GM21737 (cell line): ENCODE results near the gene RETN.
A peak's percentile ranks its signal among the peaks of the same experiment; 100 is the strongest.

Experiments used
- ATAC-seq: cut with Tn5 transposase; IDR thresholded peaks from one replicate; pipeline ENCODE4 v1.9.1; 2021; ENCODE audit warnings: mild to moderate bottlenecking, moderate library complexity; ENCODE audit not compliant: unreplicated experiment

The RETN gene, protein sequence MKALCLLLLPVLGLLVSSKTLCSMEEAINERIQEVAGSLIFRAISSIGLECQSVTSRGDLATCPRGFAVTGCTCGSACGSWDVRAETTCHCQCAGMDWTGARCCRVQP

GRCh38 chr19:7668842-7669241 is at the start of gene RETN:
TSS of gene RETN (plus strand) at chr19:7669049. CDS start at chr19:7669327, 278 bp downstream.
- no peak for ATAC-seq

GRCh38 chr19:7619671-7620441 is 49.0 kb upstream of the RETN start:
- no peak for ATAC-seq

- no peak for ATAC-seq
Measured at GRCh38 chr19:7620442-7621412, 48.1 kb upstream of the RETN start.

DNA sequence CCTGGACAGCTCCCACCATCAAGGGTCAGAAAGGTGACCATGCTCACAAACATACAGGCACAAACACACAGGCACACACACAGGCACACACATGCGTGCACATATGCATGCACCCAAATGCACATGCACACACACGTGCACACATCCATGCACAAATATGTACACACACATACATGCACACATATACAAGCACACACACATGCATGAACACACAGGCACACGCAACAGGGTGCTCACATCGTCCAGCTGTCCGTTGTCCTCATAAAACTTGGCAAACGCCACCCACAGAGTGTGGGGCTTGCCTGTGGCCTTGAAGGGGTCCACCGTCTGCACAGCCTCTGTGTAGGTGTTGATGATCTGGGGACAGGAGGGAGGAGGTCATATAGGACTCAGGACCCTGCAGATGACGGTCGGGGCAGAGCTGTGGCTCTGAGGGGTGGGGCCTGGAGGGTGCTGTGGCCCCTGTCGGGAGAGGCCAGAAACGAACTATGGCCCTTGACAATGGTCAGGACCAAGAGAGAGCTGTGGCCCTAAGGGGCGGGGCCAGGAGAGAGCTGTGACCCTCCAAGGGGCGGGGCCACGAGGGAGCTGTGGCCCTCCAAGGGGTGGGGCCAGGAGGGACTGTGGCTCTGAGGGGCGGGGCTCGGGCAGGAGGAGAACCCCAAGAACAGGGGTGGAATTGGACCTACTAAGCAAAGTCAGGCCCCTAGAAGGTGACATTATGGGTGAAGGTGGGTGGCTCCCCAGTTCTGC is 45.7 kb upstream of the RETN start:
- ATAC-seq: no peak

DNA sequence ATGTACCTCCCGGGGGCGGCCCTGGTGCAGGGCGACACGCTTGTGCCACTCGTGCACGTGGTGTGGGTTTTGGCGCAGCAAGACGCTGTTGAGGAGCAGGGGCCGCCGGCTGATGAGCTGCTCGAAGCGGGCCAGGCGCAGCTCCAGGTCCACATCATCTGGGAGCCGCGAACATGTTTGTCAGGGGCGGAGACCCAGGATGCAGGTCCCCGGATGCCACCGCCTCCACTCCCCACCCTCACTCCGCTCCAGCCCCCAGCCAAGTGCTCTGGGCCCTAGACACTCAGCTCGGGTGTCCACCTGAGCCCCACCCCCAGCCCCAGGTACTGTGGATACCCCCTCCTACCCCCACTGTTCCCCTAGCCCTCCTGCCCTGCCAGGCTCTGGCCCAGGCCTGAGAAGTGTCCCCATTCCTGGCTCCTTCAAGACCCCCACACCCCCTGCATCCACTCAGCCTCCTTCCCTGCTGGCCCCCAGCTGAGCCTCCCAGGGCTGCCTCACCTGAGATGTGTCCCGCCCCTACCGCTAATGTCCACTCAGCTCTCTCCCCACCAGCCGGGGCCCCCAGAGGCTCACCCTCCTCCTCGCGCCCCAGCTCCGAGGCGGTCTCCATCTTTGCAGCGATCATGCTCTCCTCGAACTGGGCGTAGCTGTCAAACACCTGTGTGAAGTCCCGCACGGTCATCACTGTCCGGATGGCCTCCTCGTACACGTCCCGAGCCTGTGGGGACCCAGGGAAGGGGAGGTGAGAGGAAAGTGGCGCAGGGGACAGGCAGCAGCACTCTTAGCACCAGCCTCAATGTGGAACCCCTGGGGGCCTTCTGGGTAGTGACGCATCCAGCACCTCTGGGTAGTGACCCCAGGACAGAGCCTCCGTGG is 44.9 kb upstream of the RETN start:
- no peak for ATAC-seq

DNA sequence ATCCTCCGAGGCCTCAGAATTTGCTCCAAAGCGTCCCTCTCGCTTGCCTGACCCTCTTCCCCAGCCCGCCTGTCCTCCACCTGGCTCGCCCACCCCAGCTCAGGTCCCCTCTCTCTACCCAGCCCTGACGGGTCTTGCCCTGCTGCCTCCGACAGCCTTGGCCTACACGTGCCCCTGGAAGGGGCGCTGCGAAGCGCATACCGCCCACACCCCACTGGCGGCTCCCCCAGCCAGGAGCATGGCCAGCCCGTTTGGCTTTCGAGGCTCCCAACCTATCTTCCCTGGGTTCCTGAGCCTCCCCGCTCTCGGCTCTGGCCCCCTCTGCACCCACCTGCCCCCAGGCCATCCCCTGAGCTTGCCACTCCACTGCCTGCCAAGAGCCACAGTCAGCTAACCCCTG is 44.0 kb upstream of the RETN start:
- ATAC-seq: no peak

GRCh38 chr19:7625763-7626372 is 43.0 kb upstream of the RETN start:
- ATAC-seq: no peak

DNA sequence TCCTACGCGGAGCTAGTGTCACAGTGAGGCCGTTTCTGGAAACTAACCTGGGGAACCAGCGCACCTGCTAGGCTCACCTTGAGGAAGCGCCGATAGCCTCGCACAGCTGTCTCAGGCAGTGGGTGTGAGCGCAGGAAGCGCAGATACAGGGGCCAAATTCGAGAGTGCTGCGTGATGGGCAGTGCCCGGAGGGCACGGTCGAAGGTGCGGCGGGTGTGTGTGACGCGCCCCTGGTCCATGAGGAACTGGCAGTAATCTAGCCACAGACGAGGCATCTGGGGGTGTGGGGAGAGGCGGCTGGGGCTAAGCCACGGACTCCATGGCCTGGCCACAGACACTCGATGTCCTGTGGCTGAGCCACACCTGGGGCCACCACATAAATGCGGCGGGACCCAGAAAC is 41.7 kb upstream of the RETN start:
- no peak for ATAC-seq

- no peak for ATAC-seq
Measured at GRCh38 chr19:7628589-7629311, 40.1 kb upstream of the RETN start.

DNA sequence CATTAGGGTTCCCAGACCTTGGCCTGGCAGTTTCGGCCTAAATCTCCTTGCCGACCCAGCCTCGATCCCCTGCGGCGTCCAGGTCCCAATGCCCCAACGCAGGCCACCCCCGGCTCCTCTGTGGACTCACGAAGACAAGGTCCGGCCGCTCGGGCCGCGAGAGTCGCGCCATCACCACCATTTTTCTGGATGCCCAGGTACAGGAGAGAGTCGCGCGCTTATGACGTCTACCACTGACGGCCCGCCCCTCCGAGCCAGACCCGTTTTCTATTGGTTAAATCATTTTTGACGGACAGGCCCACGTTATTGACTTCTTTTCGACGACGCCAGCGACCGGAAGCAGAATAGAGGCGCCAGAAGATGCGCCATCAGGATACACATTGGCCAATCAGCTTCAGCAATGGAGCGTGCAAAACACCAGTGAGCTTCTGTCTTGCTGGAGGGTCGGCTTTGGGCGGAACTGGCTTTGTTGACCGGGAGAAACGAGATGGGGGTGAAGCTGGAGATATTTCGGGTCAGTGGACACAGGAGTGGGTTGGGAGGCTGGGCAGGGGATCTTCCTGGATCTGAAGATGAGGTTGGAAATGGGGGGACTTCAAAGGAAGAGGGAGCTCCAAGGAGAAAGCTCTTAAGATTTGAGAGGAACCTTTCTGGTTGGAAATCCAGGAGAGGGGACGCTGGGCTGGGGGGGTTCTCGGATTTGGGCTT is 39.3 kb upstream of the RETN start, which contains the start of the genes PET100 and XAB2:
PET100 (plus strand) TSS at position 447 of the 708 bp plus-strand sequence; CDS start at position 488, 41 bp downstream.
XAB2 (minus strand) TSS at position 199 of the 708 bp plus-strand sequence; CDS start at position 181, 18 bp downstream.
- peak; percentile 73 for ATAC-seq

DNA sequence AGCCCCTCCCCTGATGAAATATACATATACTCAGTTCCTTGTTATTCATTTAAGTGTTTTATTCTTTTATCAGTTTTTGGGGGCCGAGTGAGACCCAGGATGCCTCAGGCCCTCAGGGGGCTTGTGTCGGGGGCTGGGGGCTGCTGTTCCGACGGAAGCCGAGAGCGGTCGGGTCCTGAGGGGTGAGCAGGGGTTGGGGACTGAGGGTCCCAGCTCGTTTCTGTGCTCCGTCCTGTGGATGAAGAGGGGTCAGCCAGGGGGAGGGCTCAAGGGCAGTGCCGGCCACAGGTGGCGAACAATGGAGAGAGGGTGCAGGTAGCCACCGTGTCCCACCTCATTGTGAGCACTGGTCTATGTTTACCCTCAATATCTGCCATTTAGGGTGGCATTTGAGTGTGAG is 37.3 kb upstream of the RETN start:
- no peak for ATAC-seq

DNA sequence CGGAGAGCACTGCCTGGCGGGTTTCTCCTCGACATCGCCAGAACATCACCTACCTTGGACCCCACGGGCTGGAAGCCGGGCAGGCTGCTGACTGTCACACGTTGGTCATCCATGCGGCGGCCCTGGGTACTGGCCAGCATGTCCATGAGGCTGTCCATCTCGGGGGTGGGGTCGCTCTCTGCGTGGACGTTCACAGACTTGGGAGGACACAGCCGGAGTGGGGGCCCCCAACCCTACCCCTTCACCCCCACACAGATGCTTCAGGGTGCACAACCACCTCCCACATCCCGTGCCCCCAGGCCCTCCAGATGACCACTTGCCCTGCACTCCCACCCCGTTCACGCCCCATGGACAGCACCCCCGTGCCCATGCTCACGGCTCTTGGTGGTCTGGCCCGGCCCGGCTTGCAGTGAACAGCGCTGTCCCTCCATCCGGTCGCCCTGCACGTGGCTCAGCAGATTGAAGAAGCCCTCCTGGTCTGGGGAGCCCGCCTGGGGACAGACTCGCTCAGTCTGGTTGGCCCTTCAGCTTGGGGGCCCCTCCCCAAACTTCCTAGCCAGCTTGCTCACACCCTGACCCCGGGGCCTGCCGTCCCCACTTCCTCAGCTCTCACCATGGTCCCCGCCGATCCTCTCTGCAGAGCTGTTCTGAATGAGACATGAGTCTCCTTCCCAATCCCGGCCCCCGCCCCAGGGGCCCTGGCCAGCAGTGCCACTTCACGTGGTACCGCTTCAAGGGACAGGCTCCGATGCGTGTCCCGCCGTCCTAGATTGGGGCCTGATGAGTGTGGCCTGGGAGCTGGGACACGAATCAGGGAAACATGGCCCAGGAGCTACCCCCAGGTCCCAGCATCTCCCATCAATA is 36.3 kb upstream of the RETN start:
- no peak for ATAC-seq

- ATAC-seq: no peak
Measured at GRCh38 chr19:7633698-7634097, 35.2 kb upstream of the RETN start, which contains the start of gene PCP2. TSS of gene PCP2 (minus strand) at chr19:7633719. CDS start at chr19:7633457, 262 bp downstream.

- no peak for ATAC-seq
Measured at GRCh38 chr19:7635670-7636069, 33.2 kb upstream of the RETN start.

DNA sequence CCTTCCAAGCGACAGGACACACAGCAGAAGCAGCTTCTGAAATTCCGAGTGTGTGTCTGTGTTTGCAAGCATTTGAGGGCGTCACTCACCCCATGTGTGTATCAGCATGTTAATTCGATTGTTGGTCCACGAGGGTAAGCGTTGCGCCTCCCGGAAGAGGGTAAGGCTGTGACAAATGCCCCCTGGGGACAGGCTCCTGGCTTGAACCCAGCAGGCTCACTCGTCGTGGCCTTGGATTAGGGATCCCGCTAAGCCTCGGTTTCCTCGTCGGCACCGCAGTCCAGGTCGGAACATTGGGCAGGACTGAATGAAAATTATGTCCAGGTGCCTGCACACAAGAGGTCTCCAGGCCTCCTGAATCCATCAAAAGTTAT is 32.5 kb upstream of the RETN start:
- no peak for ATAC-seq

DNA sequence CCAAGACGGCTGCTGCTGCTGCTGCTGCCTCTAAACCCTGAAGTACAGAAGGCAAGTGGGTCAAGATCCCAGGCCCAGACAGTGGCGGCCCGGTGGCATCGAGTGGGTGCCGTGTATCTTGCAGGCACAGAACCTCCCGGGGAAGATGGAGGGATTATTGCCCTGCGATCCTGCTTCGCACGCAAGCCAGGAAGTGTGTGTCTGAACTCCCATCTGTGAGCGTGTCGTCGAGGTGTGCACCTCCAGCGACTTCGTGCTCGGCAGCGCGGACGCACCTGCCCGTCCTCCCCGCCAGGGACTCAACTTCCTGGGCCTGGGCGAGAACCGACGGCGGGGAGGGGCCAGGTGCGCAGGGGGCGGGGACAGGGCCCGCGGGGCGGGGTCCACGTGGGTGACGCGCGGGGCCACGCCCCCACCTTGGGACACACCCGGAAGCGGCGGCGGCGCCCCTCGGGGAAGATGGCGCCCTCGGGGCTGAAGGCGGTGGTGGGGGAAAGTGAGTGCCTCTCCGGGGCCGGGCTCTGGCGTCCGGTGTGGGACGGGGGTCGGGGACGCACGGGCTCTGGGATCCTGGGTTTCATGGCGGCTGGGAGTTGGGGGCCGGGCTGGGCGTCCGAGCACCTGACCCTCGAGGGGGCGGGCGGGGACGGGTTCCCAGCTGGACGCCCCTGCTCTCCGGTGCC is 32.0 kb upstream of the RETN start, which contains the start of gene STXBP2:
STXBP2 (plus strand) TSS at position 420 of the 683 bp plus-strand sequence; CDS start at position 460, 40 bp downstream.
- peak; percentile 51 for ATAC-seq
